Stimulated activated CD8-positive, alpha-beta memory T cell treated with anti-CD3 and anti-CD28 coated beads, Interleukin-2, amount 100 ng/mL, for 48 hours (primary cell): ENCODE measurements around the gene SCD.
"Not testable (repeated sequence)": the region's sequence is repeated elsewhere in the genome, so short reads cannot be mapped to it uniquely, and the experiment has no call there.

ENCODE experiments used
- DNase-seq, 2 donors: peaks; one replicate each; pipeline ENCODE4 v3.0.0-alpha.2; 2020; ENCODE audit warnings: low read depth in 2 of 2

Gene SCD

GRCh38 chr10:100346765-100347567, at the start of gene SCD:
SCD (plus strand) TSS chr10:100347233; CDS start chr10:100347505, 272 bp downstream.
- peak; percentile 73 to 81 for DNase-seq

- DNase-seq: no peak
Measured at GRCh38 chr10:100297242-100297641, 49.8 kb upstream of the SCD start.

GRCh38 chr10:100301123-100301522, 45.9 kb upstream of the SCD start:
- DNase-seq: not testable (repeated sequence)

- DNase-seq: no peak
Measured at GRCh38 chr10:100303724-100304319, 43.2 kb upstream of the SCD start.

- no peak for DNase-seq
Measured at GRCh38 chr10:100304414-100304813, 42.6 kb upstream of the SCD start.

GRCh38 chr10:100306861-100307260, 40.2 kb upstream of the SCD start:
- no peak for DNase-seq

- no peak for DNase-seq
Measured at GRCh38 chr10:100307684-100308083, 39.3 kb upstream of the SCD start.

GRCh38 chr10:100311298-100311697, 35.7 kb upstream of the SCD start:
- DNase-seq: no peak

- no peak for DNase-seq
Measured at GRCh38 chr10:100315615-100316014, 31.4 kb upstream of the SCD start.

- DNase-seq: no peak
Measured at GRCh38 chr10:100318207-100318606, 28.8 kb upstream of the SCD start.

- no peak for DNase-seq
Measured at GRCh38 chr10:100319707-100320402, 27.2 kb upstream of the SCD start.

GRCh38 chr10:100325158-100325557, 21.9 kb upstream of the SCD start:
- no peak for DNase-seq

GRCh38 chr10:100327007-100327717, 19.9 kb upstream of the SCD start:
- no peak for DNase-seq

- no peak for DNase-seq
Measured at GRCh38 chr10:100327718-100328009, 19.4 kb upstream of the SCD start.

GRCh38 chr10:100328198-100328597, 18.8 kb upstream of the SCD start:
- no peak for DNase-seq

GRCh38 chr10:100330079-100330478, 17.0 kb upstream of the SCD start, which contains the start of gene PKD2L1:
PKD2L1 (minus strand) TSS chr10:100330228; CDS start chr10:100330103, 125 bp downstream.
- no peak for DNase-seq

GRCh38 chr10:100333106-100333505, 13.9 kb upstream of the SCD start:
- no peak for DNase-seq

- DNase-seq: no peak
Measured at GRCh38 chr10:100333661-100334440, 13.2 kb upstream of the SCD start.

GRCh38 chr10:100334762-100335161, 12.3 kb upstream of the SCD start:
- DNase-seq: no peak

- DNase-seq: peak; percentile 61 to 76
Measured at GRCh38 chr10:100338434-100339036, 8.5 kb upstream of the SCD start.

GRCh38 chr10:100339236-100339635, 7.8 kb upstream of the SCD start:
- no peak for DNase-seq
